Neural progenitor cell (in vitro differentiated cells): Measurements from ENCODE around the gene MGST3. TPM values are rescaled to one million over a fixed set of nuclear protein-coding genes. Genes with fewer than 3 reads are reported as not detected.

Experiments used
- DNase-seq: peaks from one replicate; pipeline ENCODE4 v3.0.0-alpha.2; 2016; ENCODE audit warnings: low spot score
- H2AFZ ChIP-seq: fragments of 200-600 bp; sonication (generic); replicated peaks from 2 replicates; pipeline ENCODE4 v1.6.1; 2016; ENCODE audit warnings: antibody characterized with exemption
- H3F3A ChIP-seq: fragments of 200-600 bp; sonication (generic); 2 replicates; pipeline ENCODE4 v1.6.1; 2016; ENCODE audit warnings: antibody characterized with exemption, low read depth
- H3K27ac ChIP-seq: fragments of 200-600 bp; sonication (generic); 2 replicates; pipeline ENCODE4 v1.5.1; 2016; ENCODE audit warnings: mild to moderate bottlenecking
- H3K27me3 ChIP-seq: fragments of 200-600 bp; sonication (generic); 2 replicates; pipeline ENCODE4 v1.6.1; 2016; ENCODE audit warnings: mild to moderate bottlenecking, moderate library complexity
- H3K36me3 ChIP-seq: fragments of 200-600 bp; sonication (generic); 2 replicates; pipeline ENCODE4 v1.5.1; 2016
- H3K4me1 ChIP-seq: fragments of 200-600 bp; sonication (generic); 2 replicates; pipeline ENCODE4 v1.6.1; 2016; ENCODE audit warnings: mixed run types
- H3K4me2 ChIP-seq: fragments of 200-600 bp; sonication (generic); 2 replicates; pipeline ENCODE4 v1.6.1; 2016
- H3K4me3 ChIP-seq: fragments of 200-600 bp; sonication (generic); 2 replicates; pipeline ENCODE4 v1.5.1; 2016
- H3K79me2 ChIP-seq: fragments of 200-600 bp; sonication (generic); 2 replicates; pipeline ENCODE4 v1.6.1; 2016; ENCODE audit warnings: low read depth
- H3K9ac ChIP-seq: fragments of 200-600 bp; sonication (generic); 2 replicates; pipeline ENCODE4 v1.6.1; 2016
- H3K9me3 ChIP-seq: fragments of 200-600 bp; sonication (generic); 2 replicates; pipeline ENCODE4 v1.5.1; 2016; ENCODE audit warnings: low read depth
- H4K20me1 ChIP-seq: fragments of 200-600 bp; sonication (generic); 2 replicates; pipeline ENCODE4 v1.6.1; 2016; ENCODE audit warnings: low read depth
- H3K27ac Mint-ChIP-seq: 3 replicates; pipeline ENCODE4 v1.8.0; 2021; ENCODE audit warnings: mixed read lengths
- H3K27me3 Mint-ChIP-seq: 2 replicates; pipeline ENCODE4 v1.8.0; 2022; ENCODE audit warnings: low read depth, mild to moderate bottlenecking, inconsistent platforms, moderate library complexity, mixed read lengths; ENCODE audit not compliant: insufficient read depth
- H3K36me3 Mint-ChIP-seq: 3 replicates; pipeline ENCODE4 v1.8.0; 2021; ENCODE audit warnings: mixed read lengths
- H3K4me1 Mint-ChIP-seq: 3 replicates; pipeline ENCODE4 v1.8.0; 2021; ENCODE audit warnings: mixed read lengths
- H3K4me3 Mint-ChIP-seq: 3 replicates; pipeline ENCODE4 v1.8.0; 2021; ENCODE audit warnings: mild to moderate bottlenecking, moderate library complexity, mixed read lengths
- H3K9me3 Mint-ChIP-seq: 3 replicates; pipeline ENCODE4 v1.8.0; 2020; ENCODE audit warnings: mixed read lengths
- EZH2 ChIP-seq: fragments of 200-600 bp; sonication (generic); IDR thresholded peaks from 2 replicates; pipeline ENCODE4 v1.6.1; 2017; ENCODE audit warnings: antibody characterized with exemption, mild to moderate bottlenecking, moderate library complexity
- EZH2phosphoT487 ChIP-seq: fragments of 200-600 bp; sonication (generic); IDR thresholded peaks from 2 replicates; pipeline ENCODE4 v1.6.1; 2017; ENCODE audit warnings: antibody characterized with exemption
- total RNA-seq: library from RNA; depleted of rRNA; stranded (reverse); fragments of >200 nt; gene quantifications from 2 replicates; pipeline ENCODE4 v1.2.3, GENCODE V29; 2015; ENCODE audit warnings: low replicate concordance
- TF ChIP-seq, protein P1 (sequence below): fragments of 200-600 bp; sonication (generic); IDR thresholded peaks from 2 replicates; pipeline ENCODE4 v1.5.1; 2017; ENCODE audit warnings: antibody characterized with exemption, mild to moderate bottlenecking

Gene MGST3
- total RNA-seq, 1 donor from 2014 or later = 69.7 TPM

DNA sequence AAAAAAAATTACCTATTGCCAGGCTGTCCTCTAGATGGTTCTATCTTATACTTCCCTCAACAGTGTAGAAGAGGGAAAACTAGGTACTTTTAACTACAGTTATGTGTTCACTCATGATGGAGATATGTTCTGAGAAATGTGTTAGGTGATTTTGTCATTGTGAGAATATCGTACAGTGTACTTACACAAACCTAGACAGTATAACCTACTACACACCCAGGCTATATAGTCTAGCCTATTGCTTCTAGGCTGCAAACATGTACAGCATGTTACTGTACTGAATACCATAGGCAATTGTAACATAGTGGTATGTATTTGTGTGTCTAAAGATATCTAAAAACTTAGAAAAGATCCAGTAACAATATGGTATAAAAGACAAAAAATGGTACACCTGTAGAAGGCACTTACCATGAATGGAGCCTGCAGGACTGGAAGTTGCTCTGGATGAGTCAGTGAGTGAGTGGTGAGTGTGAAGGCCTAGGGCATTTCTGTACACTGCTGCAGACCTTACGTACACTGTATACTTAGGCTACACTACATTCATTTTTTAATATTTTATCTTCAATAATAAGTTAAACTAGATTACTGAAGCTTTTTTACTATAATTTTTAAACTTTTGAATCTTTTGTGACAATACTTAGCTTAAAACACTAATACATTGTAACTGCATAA is 13.2 kb downstream of the MGST3 start:
- Mint-ChIP-seq H3K36me3 (peaks cover 5% of the 10 kb centered on the region), H3K4me3 (no peak overlapping the region), H3K4me1 (no peaks in the 10 kb centered on the region), H3K27ac (no peak overlapping the region), H3K27me3 (peaks cover 6% of the 10 kb centered on the region), H3K9me3 (no peaks in the 10 kb centered on the region)
- no peak overlapping the region for H3K27ac ChIP-seq
- no peaks in the 10 kb centered on the region for H3K27me3 ChIP-seq
- H3K36me3 ChIP-seq = no peaks in the 10 kb centered on the region
- H3K9ac ChIP-seq = no peak overlapping the region
- H3F3A ChIP-seq = no peaks in the 10 kb centered on the region
- no peak for DNase-seq
- H3K79me2 ChIP-seq = no peaks in the 10 kb centered on the region
- H3K4me3 ChIP-seq = no peak overlapping the region
- H4K20me1 ChIP-seq = peaks cover 4% of the 10 kb centered on the region
- no peak overlapping the region for H3K4me2 ChIP-seq
- TF ChIP-seq EZH2 (no peak), EZH2phosphoT487 (no peak)
- TF ChIP-seq, protein P1, sequence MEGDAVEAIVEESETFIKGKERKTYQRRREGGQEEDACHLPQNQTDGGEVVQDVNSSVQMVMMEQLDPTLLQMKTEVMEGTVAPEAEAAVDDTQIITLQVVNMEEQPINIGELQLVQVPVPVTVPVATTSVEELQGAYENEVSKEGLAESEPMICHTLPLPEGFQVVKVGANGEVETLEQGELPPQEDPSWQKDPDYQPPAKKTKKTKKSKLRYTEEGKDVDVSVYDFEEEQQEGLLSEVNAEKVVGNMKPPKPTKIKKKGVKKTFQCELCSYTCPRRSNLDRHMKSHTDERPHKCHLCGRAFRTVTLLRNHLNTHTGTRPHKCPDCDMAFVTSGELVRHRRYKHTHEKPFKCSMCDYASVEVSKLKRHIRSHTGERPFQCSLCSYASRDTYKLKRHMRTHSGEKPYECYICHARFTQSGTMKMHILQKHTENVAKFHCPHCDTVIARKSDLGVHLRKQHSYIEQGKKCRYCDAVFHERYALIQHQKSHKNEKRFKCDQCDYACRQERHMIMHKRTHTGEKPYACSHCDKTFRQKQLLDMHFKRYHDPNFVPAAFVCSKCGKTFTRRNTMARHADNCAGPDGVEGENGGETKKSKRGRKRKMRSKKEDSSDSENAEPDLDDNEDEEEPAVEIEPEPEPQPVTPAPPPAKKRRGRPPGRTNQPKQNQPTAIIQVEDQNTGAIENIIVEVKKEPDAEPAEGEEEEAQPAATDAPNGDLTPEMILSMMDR = no peak
- H3K4me1 ChIP-seq = no peaks in the 10 kb centered on the region
- no peak overlapping the region for H2AFZ ChIP-seq
- H3K9me3 ChIP-seq = no peaks in the 10 kb centered on the region

DNA sequence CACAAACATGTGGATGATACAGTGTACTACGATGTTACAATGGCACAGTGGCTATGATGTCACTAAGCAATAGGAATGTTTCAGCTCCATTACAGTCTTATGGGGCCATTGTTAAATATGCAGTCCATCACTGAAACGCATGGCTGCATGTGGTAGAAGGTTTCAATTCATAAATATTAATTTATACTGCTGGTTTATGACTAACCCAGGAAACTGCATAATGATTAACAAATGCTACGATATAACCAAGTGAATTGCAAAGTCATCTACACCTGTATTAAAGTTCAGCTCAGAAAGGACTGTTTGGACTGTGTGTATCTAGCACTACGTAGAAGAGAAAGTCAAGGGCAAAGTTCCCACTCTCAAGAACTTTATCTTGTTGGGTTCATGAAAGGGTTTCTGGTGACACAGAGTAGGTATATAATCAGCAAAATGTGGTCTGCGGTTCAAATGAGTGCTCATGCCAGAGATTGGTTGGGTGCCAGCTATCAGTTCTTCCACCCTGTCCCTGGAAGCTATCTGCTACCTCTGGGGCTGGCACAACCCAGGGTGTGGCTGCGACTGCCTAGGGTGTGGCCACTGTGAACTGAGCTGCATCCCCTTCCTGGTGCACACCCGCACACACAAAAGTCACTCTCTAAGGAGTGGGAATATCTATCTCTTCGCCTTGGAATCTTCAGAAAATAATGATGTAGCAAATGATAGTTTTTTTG is 14.8 kb downstream of the MGST3 start:
- Histone ChIP-seq H3K9ac (no peak overlapping the region), H3K27ac (no peak overlapping the region), H3K4me3 (no peak overlapping the region), H3K79me2 (no peaks in the 10 kb centered on the region), H3K4me2 (no peak overlapping the region), H3K4me1 (no peaks in the 10 kb centered on the region), H4K20me1 (peaks cover 4% of the 10 kb centered on the region), H2AFZ (no peak overlapping the region), H3K27me3 (no peaks in the 10 kb centered on the region), H3K9me3 (no peaks in the 10 kb centered on the region), H3K36me3 (no peaks in the 10 kb centered on the region), H3F3A (no peaks in the 10 kb centered on the region)
- TF ChIP-seq EZH2 (no peak), EZH2phosphoT487 (no peak)
- TF ChIP-seq, protein P1 = no peak
- H3K36me3 Mint-ChIP-seq = peaks cover 3% of the 10 kb centered on the region
- H3K4me1 Mint-ChIP-seq = no peaks in the 10 kb centered on the region
- DNase-seq = no peak
- H3K9me3 Mint-ChIP-seq = no peaks in the 10 kb centered on the region
- peaks cover 6% of the 10 kb centered on the region for H3K27me3 Mint-ChIP-seq
- H3K4me3 Mint-ChIP-seq = no peak overlapping the region
- H3K27ac Mint-ChIP-seq = no peak overlapping the region

DNA sequence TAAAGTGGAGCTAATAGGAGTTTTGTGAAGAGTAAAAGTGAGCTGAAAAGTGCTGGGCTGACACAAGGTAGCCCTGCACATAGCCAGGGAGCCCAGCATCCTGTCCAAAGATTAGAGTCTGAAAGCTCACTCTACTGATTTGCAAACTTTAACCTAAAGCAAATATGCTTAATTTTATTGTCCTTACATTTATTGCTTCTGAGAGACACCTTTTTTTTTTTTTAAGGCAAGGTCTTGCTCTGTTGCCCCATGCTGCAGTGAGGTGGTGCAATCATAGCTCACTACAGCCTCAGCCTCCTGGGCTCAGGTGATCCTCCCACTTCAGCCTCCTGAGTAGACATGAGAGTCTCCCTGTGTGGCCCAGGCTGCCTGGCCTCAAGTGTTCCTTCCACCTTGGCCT is 16.5 kb downstream of the MGST3 start:
- DNase-seq = no peak
- Histone ChIP-seq H3K4me1 (no peaks in the 10 kb centered on the region), H3K36me3 (no peaks in the 10 kb centered on the region), H3K79me2 (no peaks in the 10 kb centered on the region), H3K4me3 (no peak overlapping the region), H3K9me3 (no peaks in the 10 kb centered on the region), H3K27me3 (no peaks in the 10 kb centered on the region), H3K27ac (no peak overlapping the region), H2AFZ (no peak overlapping the region), H3K4me2 (no peak overlapping the region), H4K20me1 (peaks cover 4% of the 10 kb centered on the region), H3K9ac (no peak overlapping the region), H3F3A (no peaks in the 10 kb centered on the region)
- Mint-ChIP-seq H3K4me1 (no peaks in the 10 kb centered on the region), H3K4me3 (no peak overlapping the region), H3K27me3 (peaks cover 6% of the 10 kb centered on the region), H3K36me3 (peaks cover 3% of the 10 kb centered on the region), H3K27ac (no peak overlapping the region), H3K9me3 (no peaks in the 10 kb centered on the region)
- TF ChIP-seq EZH2 (no peak), EZH2phosphoT487 (no peak)
- TF ChIP-seq, protein P1 = no peak
